ENCODE data around the gene CR1L.

CR1L gene

DNA sequence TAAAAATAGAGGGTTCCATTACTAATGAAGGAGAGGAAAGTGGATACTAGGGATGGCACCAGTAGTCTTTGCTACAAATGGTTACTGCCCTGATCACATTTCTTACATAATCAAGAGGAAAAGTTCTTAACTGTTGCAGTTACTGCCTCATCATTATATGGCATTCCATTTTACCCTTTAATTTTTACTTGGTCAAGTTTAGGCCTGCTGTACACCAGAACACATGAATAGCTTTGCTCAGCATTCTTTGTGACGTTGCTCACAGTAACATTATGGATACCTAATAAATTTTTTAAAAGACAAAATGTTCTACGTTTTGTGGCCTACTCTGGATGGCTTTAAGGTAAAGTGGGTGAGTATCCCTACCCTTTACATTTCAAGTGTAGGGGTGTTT lies 38.6 kb upstream of the CR1L start:
- TF ChIP-seq CTCF (IDR thresholded peaks at IDR 0.05; ENCODE audit: insufficient read depth, low read length) (no peak), GABPA (IDR thresholded peaks at IDR 0.05; ENCODE audit: low read depth) (no peak), SPI1 (IDR thresholded peaks at IDR 0.05; ENCODE audit: borderline replicate concordance, low read depth) (no peak), POLR2AphosphoS5 (IDR thresholded peaks at IDR 0.05; ENCODE audit: low read depth) (no peak)
- TF ChIP-seq, protein P1, sequence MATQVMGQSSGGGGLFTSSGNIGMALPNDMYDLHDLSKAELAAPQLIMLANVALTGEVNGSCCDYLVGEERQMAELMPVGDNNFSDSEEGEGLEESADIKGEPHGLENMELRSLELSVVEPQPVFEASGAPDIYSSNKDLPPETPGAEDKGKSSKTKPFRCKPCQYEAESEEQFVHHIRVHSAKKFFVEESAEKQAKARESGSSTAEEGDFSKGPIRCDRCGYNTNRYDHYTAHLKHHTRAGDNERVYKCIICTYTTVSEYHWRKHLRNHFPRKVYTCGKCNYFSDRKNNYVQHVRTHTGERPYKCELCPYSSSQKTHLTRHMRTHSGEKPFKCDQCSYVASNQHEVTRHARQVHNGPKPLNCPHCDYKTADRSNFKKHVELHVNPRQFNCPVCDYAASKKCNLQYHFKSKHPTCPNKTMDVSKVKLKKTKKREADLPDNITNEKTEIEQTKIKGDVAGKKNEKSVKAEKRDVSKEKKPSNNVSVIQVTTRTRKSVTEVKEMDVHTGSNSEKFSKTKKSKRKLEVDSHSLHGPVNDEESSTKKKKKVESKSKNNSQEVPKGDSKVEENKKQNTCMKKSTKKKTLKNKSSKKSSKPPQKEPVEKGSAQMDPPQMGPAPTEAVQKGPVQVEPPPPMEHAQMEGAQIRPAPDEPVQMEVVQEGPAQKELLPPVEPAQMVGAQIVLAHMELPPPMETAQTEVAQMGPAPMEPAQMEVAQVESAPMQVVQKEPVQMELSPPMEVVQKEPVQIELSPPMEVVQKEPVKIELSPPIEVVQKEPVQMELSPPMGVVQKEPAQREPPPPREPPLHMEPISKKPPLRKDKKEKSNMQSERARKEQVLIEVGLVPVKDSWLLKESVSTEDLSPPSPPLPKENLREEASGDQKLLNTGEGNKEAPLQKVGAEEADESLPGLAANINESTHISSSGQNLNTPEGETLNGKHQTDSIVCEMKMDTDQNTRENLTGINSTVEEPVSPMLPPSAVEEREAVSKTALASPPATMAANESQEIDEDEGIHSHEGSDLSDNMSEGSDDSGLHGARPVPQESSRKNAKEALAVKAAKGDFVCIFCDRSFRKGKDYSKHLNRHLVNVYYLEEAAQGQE (IDR thresholded peaks at IDR 0.05; ENCODE audit: insufficient replicate concordance, low read depth), result no peak
- Histone ChIP-seq H3K27me3 (ENCODE audit: insufficient read depth, poor library complexity, severe bottlenecking) (peaks cover 2% of the 10 kb centered on the region), H3K27ac (replicated peaks) (no peak overlapping the region), H3K4me3 (replicated peaks; ENCODE audit: insufficient read depth, low read length) (no peak overlapping the region)
- no peak for DNase-seq (ENCODE audit: low read depth in 1 of 2, low spot score in 1 of 2)

DNA sequence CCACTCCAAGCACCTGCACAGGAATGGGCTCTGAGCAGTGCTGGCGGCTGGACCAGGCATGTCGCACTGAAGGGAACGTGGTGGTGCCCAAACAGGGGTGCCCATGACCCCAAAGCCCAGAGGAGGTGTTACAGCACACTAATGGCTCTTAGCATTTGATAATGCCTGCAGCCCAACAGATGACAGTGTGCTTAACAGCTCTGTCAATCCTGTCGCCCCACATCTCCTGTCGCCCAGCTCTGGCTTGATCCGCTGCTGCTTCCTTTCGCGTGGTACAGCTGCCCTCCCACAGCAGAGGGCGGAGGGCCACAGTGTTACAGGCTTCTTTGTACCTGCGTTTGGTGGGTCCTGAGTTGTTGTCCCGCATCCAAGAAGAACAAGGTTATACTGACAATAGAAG lies 32.2 kb upstream of the CR1L start:
- TF ChIP-seq POLR2AphosphoS5 (IDR thresholded peaks at IDR 0.05; ENCODE audit: low read depth), result no peak
- TF ChIP-seq SPI1 (IDR thresholded peaks at IDR 0.05; ENCODE audit: borderline replicate concordance, low read depth), result no peak
- TF ChIP-seq, protein P1 (IDR thresholded peaks at IDR 0.05; ENCODE audit: insufficient replicate concordance, low read depth), result no peak
- TF ChIP-seq CTCF (IDR thresholded peaks at IDR 0.05; ENCODE audit: insufficient read depth, low read length), result no peak
- no peak for TF ChIP-seq GABPA (IDR thresholded peaks at IDR 0.05; ENCODE audit: low read depth)
- Histone ChIP-seq H3K27me3 (ENCODE audit: insufficient read depth, poor library complexity, severe bottlenecking) (no peaks in the 10 kb centered on the region), H3K4me3 (replicated peaks; ENCODE audit: insufficient read depth, low read length) (no peak overlapping the region), H3K27ac (replicated peaks) (no peak overlapping the region)
- DNase-seq (ENCODE audit: low read depth in 1 of 2, low spot score in 1 of 2), result no peak

- H3K27ac ChIP-seq (replicated peaks), result no peak overlapping the region
- peak; percentile 8 to 38 for DNase-seq (ENCODE audit: low read depth in 1 of 2, low spot score in 1 of 2)
- peak; percentile 77 for TF ChIP-seq SPI1 (IDR thresholded peaks at IDR 0.05; ENCODE audit: borderline replicate concordance, low read depth)
- TF ChIP-seq CTCF (IDR thresholded peaks at IDR 0.05; ENCODE audit: insufficient read depth, low read length), result peak; percentile 84
- TF ChIP-seq, protein P1 (IDR thresholded peaks at IDR 0.05; ENCODE audit: insufficient replicate concordance, low read depth), result no peak
- no peak overlapping the region for H3K4me3 ChIP-seq (replicated peaks; ENCODE audit: insufficient read depth, low read length)
- no peaks in the 10 kb centered on the region for H3K27me3 ChIP-seq (ENCODE audit: insufficient read depth, poor library complexity, severe bottlenecking)
Observed at GRCh38 chr1:207619871-207620542, 24.9 kb upstream of the CR1L start.

Data from HL-60 (cell line).